ENCODE data around the gene HOXD8.

The HOXD8 gene

DNA sequence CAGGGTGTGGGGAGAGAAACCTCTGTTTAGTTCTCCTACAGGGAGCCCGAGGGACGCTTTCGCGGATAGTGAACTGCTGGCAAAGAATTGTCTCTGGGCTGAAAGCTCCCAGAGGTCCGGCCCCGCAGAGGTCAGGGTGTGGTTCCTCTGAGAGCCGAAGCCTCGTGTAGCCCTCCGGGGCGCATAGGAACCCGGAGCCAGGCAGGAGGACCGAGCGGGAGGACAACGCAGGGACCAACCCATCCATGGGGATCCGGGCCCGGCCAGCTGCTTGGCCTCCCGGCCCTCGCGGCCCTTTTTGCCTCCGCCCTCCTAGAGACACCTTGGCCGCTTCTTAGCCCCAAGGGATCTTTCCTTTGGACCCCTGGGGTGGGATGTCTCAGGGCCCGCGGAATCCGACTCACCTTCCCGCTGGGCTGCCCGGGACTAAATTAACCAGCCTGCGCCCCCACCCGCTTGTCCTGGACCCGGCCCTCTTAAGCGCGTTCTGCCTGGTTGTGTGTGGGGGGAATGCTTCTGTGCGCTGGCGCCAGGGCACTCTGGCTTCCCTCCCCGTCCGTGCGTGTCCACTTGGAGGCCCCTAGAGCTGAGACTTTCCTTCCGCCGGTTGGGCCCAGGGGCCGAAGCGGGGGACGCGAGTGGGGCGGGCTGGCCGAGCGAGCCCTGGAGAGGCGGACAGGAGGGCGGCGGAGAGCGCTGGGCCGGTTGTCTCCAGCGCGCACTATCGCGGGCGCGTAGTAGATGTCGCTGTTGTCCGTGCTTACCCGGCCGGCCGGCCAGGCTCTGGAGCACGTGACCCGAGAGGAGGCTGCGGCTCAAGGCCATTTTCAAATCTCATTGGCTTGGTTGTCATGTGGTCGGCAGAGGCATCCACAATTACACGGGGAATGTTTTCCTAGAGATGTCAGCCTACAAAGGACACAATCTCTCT is 13.4 kb upstream of the HOXD8 start, which contains the start of gene HOXD10:
Gene HOXD10, plus strand, starts transcription at position 896 of the 931 bp plus-strand sequence. CDS start 56 bp downstream, outside the sequence.
- peak; percentile 55 to 66 (median 58) for TF ChIP-seq CTCF (IDR thresholded peaks at IDR 0.05; ENCODE audit: unreplicated experiment in 3 of 3)
- Mint-ChIP-seq H3K27ac (peak within 1 kb of the TSS; percentile 73 to 99 (median 90)), H3K4me3 (peak within 1 kb of the TSS; percentile 78 to 87 (median 87)), H3K27me3 (ENCODE audit: low read depth) (peaks cover 98% of the 10 kb centered on the region), H3K4me1 (peaks cover 33% of the 10 kb centered on the region), H3K9me3 (no peaks in the 10 kb centered on the region), H3K36me3 (ENCODE audit: low read depth) (peaks cover 65% of the 10 kb centered on the region)

- peak overlapping the region; percentile 78 to 87 (median 87) for H3K4me3 Mint-ChIP-seq
- peaks cover 92% of the 10 kb centered on the region for H3K27me3 Mint-ChIP-seq (ENCODE audit: low read depth)
- TF ChIP-seq CTCF (IDR thresholded peaks at IDR 0.05; ENCODE audit: unreplicated experiment in 3 of 3): no peak
- peak overlapping the region; percentile 62 to 99 (median 90) for H3K27ac Mint-ChIP-seq
- H3K9me3 Mint-ChIP-seq: no peaks in the 10 kb centered on the region
- peaks cover 58% of the 10 kb centered on the region for H3K36me3 Mint-ChIP-seq (ENCODE audit: low read depth)
- H3K4me1 Mint-ChIP-seq: peaks cover 29% of the 10 kb centered on the region
These were observed 12.2 kb upstream of the HOXD8 start for GRCh38 chr2:176117162-176117822.

DNA sequence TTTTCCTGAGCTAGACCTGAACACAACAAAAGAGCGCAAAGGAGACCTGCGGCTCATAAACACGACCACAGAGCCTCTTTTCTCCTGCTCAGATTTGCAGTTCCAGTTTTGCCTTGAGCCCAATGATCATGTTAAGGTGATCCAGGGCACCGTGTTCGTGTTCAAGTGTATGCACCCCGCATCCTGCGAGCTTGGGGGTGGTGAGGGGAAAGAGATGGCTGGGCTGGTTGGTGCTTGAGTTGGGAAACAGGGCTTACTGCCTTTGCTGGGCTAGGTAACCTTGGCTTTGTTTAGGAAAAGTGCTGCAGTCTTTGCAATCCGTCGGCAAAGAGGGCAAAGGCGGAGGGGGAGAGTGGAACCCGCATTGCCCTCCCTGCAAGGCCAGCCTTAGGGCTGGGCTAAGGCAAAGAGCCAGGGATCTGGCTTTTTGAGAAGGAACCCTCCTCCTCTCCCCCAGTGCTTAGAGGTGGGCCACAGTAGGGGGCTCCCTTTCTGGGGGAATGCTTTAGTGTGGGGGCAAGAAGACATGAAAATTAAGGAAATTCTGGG is 11.6 kb upstream of the HOXD8 start:
- H3K27ac Mint-ChIP-seq: peak overlapping the region; percentile 62 to 99 (median 89)
- H3K4me3 Mint-ChIP-seq: peak overlapping the region; percentile 62 to 78 (median 76)
- peaks cover 86% of the 10 kb centered on the region for H3K27me3 Mint-ChIP-seq (ENCODE audit: low read depth)
- H3K9me3 Mint-ChIP-seq: no peaks in the 10 kb centered on the region
- no peak for TF ChIP-seq CTCF (IDR thresholded peaks at IDR 0.05; ENCODE audit: unreplicated experiment in 3 of 3)
- peaks cover 54% of the 10 kb centered on the region for H3K36me3 Mint-ChIP-seq (ENCODE audit: low read depth)
- peaks cover 29% of the 10 kb centered on the region for H3K4me1 Mint-ChIP-seq

DNA sequence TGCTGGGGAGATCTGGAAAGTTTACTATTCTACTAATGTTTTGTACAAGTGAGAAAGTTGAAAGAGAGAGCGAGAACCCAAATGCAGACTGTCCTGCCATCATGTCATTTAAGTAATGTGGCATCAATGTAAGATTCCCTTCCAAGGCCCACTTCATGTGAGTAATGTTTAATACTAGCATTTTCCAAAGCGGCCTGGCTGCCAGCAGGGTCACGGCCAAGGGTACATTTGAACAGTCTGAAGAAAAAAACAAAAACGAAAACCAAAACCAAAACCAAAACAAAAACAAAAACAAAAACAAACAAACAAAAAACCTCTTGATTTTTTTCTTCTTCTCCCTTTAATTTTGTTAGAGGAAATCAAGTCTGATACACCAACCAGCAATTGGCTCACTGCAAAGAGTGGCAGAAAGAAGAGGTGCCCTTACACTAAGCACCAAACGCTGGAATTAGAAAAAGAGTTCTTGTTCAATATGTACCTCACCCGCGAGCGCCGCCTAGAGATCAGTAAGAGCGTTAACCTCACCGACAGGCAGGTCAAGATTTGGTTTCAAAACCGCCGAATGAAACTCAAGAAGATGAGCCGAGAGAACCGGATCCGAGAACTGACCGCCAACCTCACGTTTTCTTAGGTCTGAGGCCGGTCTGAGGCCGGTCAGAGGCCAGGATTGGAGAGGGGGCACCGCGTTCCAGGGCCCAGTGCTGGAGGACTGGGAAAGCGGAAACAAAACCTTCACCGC is 10.7 kb upstream of the HOXD8 start:
- Mint-ChIP-seq H3K27ac (peak overlapping the region; percentile 62 to 99 (median 89)), H3K4me3 (peak overlapping the region; percentile 72 to 78 (median 76)), H3K9me3 (no peaks in the 10 kb centered on the region), H3K27me3 (ENCODE audit: low read depth) (peaks cover 84% of the 10 kb centered on the region), H3K36me3 (ENCODE audit: low read depth) (peaks cover 52% of the 10 kb centered on the region), H3K4me1 (peaks cover 32% of the 10 kb centered on the region)
- peak; percentile 46 to 73 (median 59) for TF ChIP-seq CTCF (IDR thresholded peaks at IDR 0.05; ENCODE audit: unreplicated experiment in 3 of 3)

DNA sequence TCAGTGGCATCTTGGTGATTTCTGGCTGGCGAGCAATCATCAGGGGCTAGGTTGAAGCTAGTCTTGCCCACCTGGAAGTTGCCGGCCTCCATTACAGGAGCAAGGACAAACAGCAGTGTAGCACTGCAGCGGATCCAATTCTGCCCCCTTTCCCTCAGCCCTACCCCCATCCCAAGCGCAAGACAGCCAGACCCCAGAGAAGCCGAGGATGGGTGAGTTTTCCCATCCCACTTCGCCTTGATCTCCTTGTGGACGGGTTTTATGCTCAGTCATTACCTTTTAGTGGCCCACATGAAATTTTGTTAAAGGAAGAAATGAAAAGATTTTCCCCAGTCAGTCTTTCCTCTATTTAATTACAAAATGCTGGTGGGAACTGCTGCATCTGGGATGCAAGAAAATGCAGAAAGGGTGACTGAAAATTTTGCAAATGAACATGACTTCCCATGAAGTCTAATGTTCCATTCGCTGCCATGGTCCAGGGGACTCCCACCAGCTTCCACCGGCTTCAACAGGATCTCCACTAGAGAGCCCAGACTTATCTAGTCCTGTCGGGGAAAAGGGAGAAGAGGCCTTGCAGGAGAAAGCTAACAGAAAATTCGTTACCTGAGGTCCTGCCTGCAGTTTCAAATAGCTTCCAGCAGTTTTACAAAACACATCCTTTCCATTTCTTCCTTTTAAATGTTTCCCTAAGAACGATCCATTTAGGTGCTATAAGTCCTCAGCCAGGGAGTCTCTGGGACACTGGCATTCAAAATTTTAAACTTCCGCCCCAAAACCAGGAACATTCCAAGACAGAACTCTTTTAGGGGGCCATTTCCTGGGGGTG is 8.9 kb upstream of the HOXD8 start:
- H3K27ac Mint-ChIP-seq: peak overlapping the region; percentile 99
- peaks cover 44% of the 10 kb centered on the region for H3K4me1 Mint-ChIP-seq
- peaks cover 82% of the 10 kb centered on the region for H3K27me3 Mint-ChIP-seq (ENCODE audit: low read depth)
- TF ChIP-seq CTCF (IDR thresholded peaks at IDR 0.05; ENCODE audit: unreplicated experiment in 3 of 3): peak in 2 of 3 experiments; percentile 19 to 25
- H3K4me3 Mint-ChIP-seq: peak overlapping the region; percentile 76 to 91 (median 78)
- H3K36me3 Mint-ChIP-seq (ENCODE audit: low read depth): peaks cover 63% of the 10 kb centered on the region
- H3K9me3 Mint-ChIP-seq: no peaks in the 10 kb centered on the region
